GM10248 (cell line): ENCODE measurements around the gene LIG3.
"Not testable (repeated sequence)": the region's sequence is repeated elsewhere in the genome, so short reads cannot be mapped to it uniquely, and the experiment has no call there.

Experiments used
- CTCF ChIA-PET: fragments of 300-600 bp; sonication (Branson Sonifier 250); formaldehyde crosslinking; extraction: SDS; loops from one replicate; lab custom pipeline; 2021; ENCODE audit warnings: antibody characterized with exemption; lab: Yijun Ruan, JAX
- POLR2A ChIA-PET: fragments of 350-650 bp; sonication (Branson Sonifier 250); formaldehyde crosslinking; extraction: SDS; loops from one replicate; lab custom pipeline; 2020; ENCODE audit warnings: antibody characterized with exemption; lab: Yijun Ruan, JAX
- DNase-seq: peaks from one replicate; pipeline ENCODE4 v3.0.0; 2012; ENCODE audit errors: extremely low spot score
- CTCF ChIP-seq: IDR thresholded peaks from 2 replicates; pipeline ENCODE4 v1.5.1; 2012; ENCODE audit warnings: mild to moderate bottlenecking, low read depth; ENCODE audit errors: extremely low read depth, missing control alignments, control extremely low read depth

The LIG3 gene

GRCh38 chr17:34997355-34997862 lies 17.1 kb downstream of the LIG3 start:
- ChIA-PET CTCF (interaction anchor here (0.6 to 13.0 kb wide), 17 partner anchors 9 to 455 kb away, joined by 3 to 155 read pairs (median 4); partner anchors contain the start of genes FNDC8, LIG3, NLE1 and RAD51D), POLR2A (no interaction called here)
- no peak for DNase-seq
- no peak for TF ChIP-seq CTCF

- ChIA-PET CTCF (interaction anchor here (0.6 to 13.0 kb wide), 17 partner anchors 10 to 144 kb away, joined by 3 to 155 read pairs (median 5); partner anchors contain the start of genes FNDC8, LIG3, NLE1 and RAD51D), POLR2A (no interaction called here)
- TF ChIP-seq CTCF: peak; percentile 93
- peak; percentile 90 for DNase-seq
Observed at GRCh38 chr17:34998205-34998604, 17.9 kb downstream of the LIG3 start.

GRCh38 chr17:34999456-34999855 lies 19.1 kb downstream of the LIG3 start:
- CTCF ChIA-PET: interaction anchor here (0.8 to 13.0 kb wide), 16 partner anchors 9 to 142 kb away, joined by 3 to 155 read pairs (median 5); partner anchors contain the start of genes FNDC8, LIG3, NLE1 and RAD51D
- POLR2A ChIA-PET: interaction anchor here (0.8 kb wide), 1 partner anchor 748 kb away, joined by 4 read pairs; no protein-coding TSS in a partner anchor
- DNase-seq: no peak
- TF ChIP-seq CTCF: no peak

- CTCF ChIA-PET: interaction anchor here (1.7 to 13.0 kb wide), 4 partner anchors 9 to 120 kb away, joined by 3 to 155 read pairs (median 33); partner anchors contain the start of genes FNDC8 and RAD51D
- DNase-seq, POLR2A ChIA-PET: not testable (repeated sequence)
Observed at GRCh38 chr17:35000965-35001364, 20.7 kb downstream of the LIG3 start.

- TF ChIP-seq CTCF: no peak
- DNase-seq: no peak
- CTCF ChIA-PET: interaction anchor here (1.1 to 13.0 kb wide), 5 partner anchors 10 to 119 kb away, joined by 3 to 155 read pairs (median 5); partner anchors contain the start of genes FNDC8 and RAD51D
- POLR2A ChIA-PET: no interaction called here
Observed at GRCh38 chr17:35001549-35001948, 21.2 kb downstream of the LIG3 start.

- no peak for DNase-seq
- no peak for TF ChIP-seq CTCF
- POLR2A ChIA-PET: no interaction called here
- CTCF ChIA-PET: interaction anchor here (0.7 to 13.0 kb wide), 6 partner anchors 8 to 118 kb away, joined by 3 to 155 read pairs (median 6); partner anchors contain the start of genes FNDC8 and RAD51D
Observed at GRCh38 chr17:35002876-35003551, 22.7 kb downstream of the LIG3 start.
